Lower leg skin (tissue), 3 donors: Measurements from ENCODE around the gene RPS15.

Experiments used
- POLR2A ChIP-seq, 2 donors: fragments of 450-650 bp; IDR thresholded peaks; one replicate each; pipeline ENCODE4 v1.6.1; 2016 to 2017; ENCODE audit warnings: antibody characterized with exemption in 2 of 2, mild to moderate bottlenecking in 1 of 2, moderate library complexity in 1 of 2
- TF ChIP-seq, protein P1 (sequence below), 3 donors: fragments of 450-650 bp; IDR thresholded peaks; one replicate each; pipeline ENCODE4 v1.5.1; 2016; ENCODE audit warnings: antibody characterized with exemption in 3 of 3, mild to moderate bottlenecking in 3 of 3, moderate library complexity in 2 of 3

DNA sequence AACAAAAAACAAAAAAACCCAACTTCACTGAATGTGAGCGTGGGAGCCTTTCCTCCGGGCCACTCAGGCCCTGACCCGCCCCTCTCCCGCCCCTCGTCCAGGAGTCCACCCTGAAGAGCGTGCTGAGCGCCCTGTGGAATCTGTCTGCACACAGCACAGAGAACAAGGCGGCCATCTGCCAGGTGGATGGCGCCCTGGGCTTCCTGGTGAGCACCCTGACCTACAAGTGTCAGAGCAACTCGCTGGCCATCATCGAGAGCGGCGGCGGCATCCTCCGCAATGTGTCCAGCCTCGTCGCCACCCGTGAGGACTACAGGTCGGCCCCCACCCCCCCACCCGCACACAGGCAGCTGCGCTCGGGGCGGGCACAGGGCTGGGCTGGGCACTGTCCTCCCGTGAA lies 23.7 kb downstream of the RPS15 start:
- TF ChIP-seq, protein P1, sequence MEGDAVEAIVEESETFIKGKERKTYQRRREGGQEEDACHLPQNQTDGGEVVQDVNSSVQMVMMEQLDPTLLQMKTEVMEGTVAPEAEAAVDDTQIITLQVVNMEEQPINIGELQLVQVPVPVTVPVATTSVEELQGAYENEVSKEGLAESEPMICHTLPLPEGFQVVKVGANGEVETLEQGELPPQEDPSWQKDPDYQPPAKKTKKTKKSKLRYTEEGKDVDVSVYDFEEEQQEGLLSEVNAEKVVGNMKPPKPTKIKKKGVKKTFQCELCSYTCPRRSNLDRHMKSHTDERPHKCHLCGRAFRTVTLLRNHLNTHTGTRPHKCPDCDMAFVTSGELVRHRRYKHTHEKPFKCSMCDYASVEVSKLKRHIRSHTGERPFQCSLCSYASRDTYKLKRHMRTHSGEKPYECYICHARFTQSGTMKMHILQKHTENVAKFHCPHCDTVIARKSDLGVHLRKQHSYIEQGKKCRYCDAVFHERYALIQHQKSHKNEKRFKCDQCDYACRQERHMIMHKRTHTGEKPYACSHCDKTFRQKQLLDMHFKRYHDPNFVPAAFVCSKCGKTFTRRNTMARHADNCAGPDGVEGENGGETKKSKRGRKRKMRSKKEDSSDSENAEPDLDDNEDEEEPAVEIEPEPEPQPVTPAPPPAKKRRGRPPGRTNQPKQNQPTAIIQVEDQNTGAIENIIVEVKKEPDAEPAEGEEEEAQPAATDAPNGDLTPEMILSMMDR (IDR thresholded peaks at IDR 0.05), result no peak
- TF ChIP-seq POLR2A (IDR thresholded peaks at IDR 0.05), result no peak
